ENCODE results near the gene KANSL1. TPM values are rescaled to one million over a fixed set of nuclear protein-coding genes. Genes with fewer than 3 reads are reported as not detected.

KANSL1 gene
- polyA plus RNA-seq, 3 donors: 3.1 to 31.9 (median 4.6) TPM

GRCh38 chr17:46043606-46044005 lies 149.6 kb downstream of the KANSL1 start:
- intact Hi-C loops (cut with micrococcal nuclease): no loop called here
- no peak overlapping the region for H3K9ac ChIP-seq (ENCODE audit: insufficient read depth, low read length, poor library complexity, severe bottlenecking)
- H4K20me1 ChIP-seq (ENCODE audit: insufficient read depth, low read length): peaks cover 36% of the 10 kb centered on the region
- TF ChIP-seq CTCF (IDR thresholded peaks at IDR 0.05): no peak
- Mint-ChIP-seq H3K9me3 (no peaks in the 10 kb centered on the region), H3K27ac (no peak overlapping the region), H3K4me3 (no peak overlapping the region), H3K4me1 (peaks cover 4% of the 10 kb centered on the region), H3K27me3 (ENCODE audit: low read depth in 3 of 3) (no peaks in the 10 kb centered on the region), H3K36me3 (peaks cover 84 to 94% of the 10 kb centered on the region in 2 donors)
- H3K36me3 ChIP-seq (replicated peaks in 1 of 2; ENCODE audit: control insufficient read depth in 1 of 2, insufficient read depth in 2 of 2, low read length in 2 of 2): peaks cover 79 to 100% of the 10 kb centered on the region in 2 donors
- WGBS (ENCODE audit: insufficient coverage): no CpG with 5 or more reads among the region's 3 CpGs
- DNase-seq: no peak
- H3K9me3 ChIP-seq (replicated peaks in 1 of 2; ENCODE audit: control insufficient read depth in 1 of 2, insufficient read depth in 1 of 2, low read length in 2 of 2): no peaks in the 10 kb centered on the region
- no peaks in the 10 kb centered on the region for H3K4me1 ChIP-seq (ENCODE audit: control insufficient read depth in 1 of 2, insufficient read depth in 2 of 2, low read length in 2 of 2)
- H3K79me2 ChIP-seq (ENCODE audit: insufficient read depth, low read length): peaks cover 3% of the 10 kb centered on the region
- peak overlapping the region in 1 of 2 donors; percentile 25 for H3K27ac ChIP-seq (ENCODE audit: low read depth in 1 of 2, low read length in 2 of 2)
- H2AFZ ChIP-seq (ENCODE audit: insufficient read depth, low read depth, low read length, poor library complexity, severe bottlenecking): no peak overlapping the region
- H3K4me3 ChIP-seq (replicated peaks in 1 of 3; ENCODE audit: low read depth in 2 of 3, low read length in 3 of 3): no peak overlapping the region
- no peaks in the 10 kb centered on the region for H3K27me3 ChIP-seq (ENCODE audit: control insufficient read depth in 2 of 2, insufficient read depth in 2 of 2, low read length in 2 of 2)
- no peak overlapping the region for H3K4me2 ChIP-seq (replicated peaks; ENCODE audit: extremely low read depth, low read length, poor library complexity, severe bottlenecking)

DNA sequence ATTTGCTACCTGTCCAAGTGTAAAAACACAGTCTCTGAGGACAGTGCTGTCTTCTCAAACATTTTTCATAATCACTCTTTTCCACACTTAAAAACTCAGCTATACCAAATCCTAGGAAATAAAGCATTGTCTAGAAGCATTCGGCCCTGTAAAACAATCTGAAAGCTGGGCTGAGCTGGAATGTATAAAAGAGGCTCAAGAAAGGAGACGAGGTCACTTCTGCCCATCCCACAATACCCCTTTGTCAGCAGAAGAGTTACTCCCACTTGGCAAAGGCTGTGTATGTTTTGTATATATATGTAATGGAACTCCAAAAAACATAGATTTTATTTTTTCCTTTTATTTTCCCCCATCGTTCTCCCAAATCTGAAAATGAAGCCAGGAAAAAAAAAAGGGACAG lies 150.3 kb downstream of the KANSL1 start:
- Mint-ChIP-seq H3K36me3 (peaks cover 86 to 94% of the 10 kb centered on the region in 2 donors), H3K4me3 (no peak overlapping the region), H3K27me3 (ENCODE audit: low read depth in 3 of 3) (no peaks in the 10 kb centered on the region), H3K27ac (no peak overlapping the region), H3K4me1 (peaks cover 4% of the 10 kb centered on the region), H3K9me3 (no peaks in the 10 kb centered on the region)
- Histone ChIP-seq H3K4me1 (ENCODE audit: control insufficient read depth in 1 of 2, insufficient read depth in 2 of 2, low read length in 2 of 2) (no peaks in the 10 kb centered on the region), H3K4me3 (replicated peaks in 1 of 3; ENCODE audit: low read depth in 2 of 3, low read length in 3 of 3) (no peak overlapping the region), H3K79me2 (ENCODE audit: insufficient read depth, low read length) (peaks cover 3% of the 10 kb centered on the region), H3K27me3 (ENCODE audit: control insufficient read depth in 2 of 2, insufficient read depth in 2 of 2, low read length in 2 of 2) (no peaks in the 10 kb centered on the region), H3K27ac (ENCODE audit: low read depth in 1 of 2, low read length in 2 of 2) (no peak overlapping the region), H3K4me2 (replicated peaks; ENCODE audit: extremely low read depth, low read length, poor library complexity, severe bottlenecking) (no peak overlapping the region), H2AFZ (ENCODE audit: insufficient read depth, low read depth, low read length, poor library complexity, severe bottlenecking) (no peak overlapping the region), H3K36me3 (replicated peaks in 1 of 2; ENCODE audit: control insufficient read depth in 1 of 2, insufficient read depth in 2 of 2, low read length in 2 of 2) (peaks cover 79 to 100% of the 10 kb centered on the region in 2 donors), H3K9ac (ENCODE audit: insufficient read depth, low read length, poor library complexity, severe bottlenecking) (no peak overlapping the region), H3K9me3 (replicated peaks in 1 of 2; ENCODE audit: control insufficient read depth in 1 of 2, insufficient read depth in 1 of 2, low read length in 2 of 2) (no peaks in the 10 kb centered on the region), H4K20me1 (ENCODE audit: insufficient read depth, low read length) (peaks cover 36% of the 10 kb centered on the region)
- no peak for DNase-seq
- no CpG with 5 or more reads among the region's 3 CpGs for WGBS (ENCODE audit: insufficient coverage)
- intact Hi-C loops (cut with micrococcal nuclease): no loop called here
- TF ChIP-seq CTCF (IDR thresholded peaks at IDR 0.05): no peak

Data from CD14-positive monocyte (primary cell).